Activated CD8-positive, alpha-beta T cell treated with anti-CD3 and anti-CD28 coated beads for 36 hours (primary cell): ENCODE results near the gene S100A7. TPM values are rescaled to one million over a fixed set of nuclear protein-coding genes. Genes with fewer than 3 reads are reported as not detected.

Source experiments
- ATAC-seq: fragments of 200-7000 bp; cut with Tn5 transposase; one replicate; pipeline ENCODE4 v1.10.0; 2021; ENCODE audit warnings: mild to moderate bottlenecking, moderate library complexity
- CTCF ChIA-PET: fragments of 350-600 bp; sonication (Branson Sonifier 250); formaldehyde crosslinking; loops from one replicate; lab custom pipeline; 2021; ENCODE audit warnings: antibody characterized with exemption; lab: Charles Lee
- POLR2A ChIA-PET: fragments of 350-600 bp; sonication (Branson Sonifier 250); formaldehyde crosslinking; loops from one replicate; lab custom pipeline; 2021; ENCODE audit warnings: antibody characterized with exemption; lab: Charles Lee
- DNase-seq: peaks from one replicate; pipeline ENCODE4 v3.0.0-alpha.2; 2020
- H3K27ac Mint-ChIP-seq: one replicate; pipeline ENCODE4 v1.8.0; 2021; ENCODE audit warnings: mild to moderate bottlenecking, mixed read lengths
- H3K27me3 Mint-ChIP-seq: one replicate; pipeline ENCODE4 v1.8.0; 2021; ENCODE audit warnings: mixed read lengths
- H3K36me3 Mint-ChIP-seq: one replicate; pipeline ENCODE4 v1.8.0; 2021; ENCODE audit warnings: low read depth, mixed read lengths
- H3K4me1 Mint-ChIP-seq: one replicate; pipeline ENCODE4 v1.8.0; 2021; ENCODE audit warnings: low read depth, mixed read lengths
- H3K4me3 Mint-ChIP-seq: one replicate; pipeline ENCODE4 v1.8.0; 2021; ENCODE audit warnings: mild to moderate bottlenecking, moderate library complexity, mixed read lengths
- H3K9me3 Mint-ChIP-seq: one replicate; pipeline ENCODE4 v1.8.0; 2021; ENCODE audit warnings: mixed read lengths
- intact Hi-C: fragments of 100-400 bp; cut with micrococcal nuclease; formaldehyde crosslinking; loops from one replicate; pipeline ENCODE4 v1.10.0; 2022
- total RNA-seq, 2 experiments: library from RNA; stranded (reverse); gene quantifications; one replicate each; pipeline ENCODE4 v1.2.3, GENCODE V29; 2021
- TF ChIP-seq, protein P1 (sequence below): fragments of 200-600 bp; IDR thresholded peaks from one replicate; pipeline ENCODE4 v1.8.0; 2022; ENCODE audit warnings: antibody characterized with exemption, mild to moderate bottlenecking

Gene S100A7
- total RNA-seq, 2 experiments from 2014 or later: not detected

DNA sequence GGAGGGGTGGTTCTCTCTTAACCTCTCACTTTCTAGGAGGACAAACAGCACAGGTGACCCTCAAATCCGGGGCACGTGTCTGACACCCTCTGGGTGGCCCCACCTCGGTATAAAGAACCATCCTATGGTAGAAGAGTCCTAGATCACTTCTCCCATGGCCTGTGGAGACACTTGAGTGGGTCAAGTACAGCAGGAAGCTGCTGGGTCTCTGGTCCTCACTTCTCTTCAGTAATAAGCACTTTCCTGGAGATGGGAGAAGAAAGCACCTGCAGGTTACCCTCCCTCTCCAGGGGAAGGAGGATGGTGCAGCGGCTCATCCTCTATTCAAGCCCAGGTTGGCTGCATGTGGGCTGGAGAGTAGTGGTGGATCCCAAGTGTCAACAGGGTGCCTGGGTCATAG lies 17.0 kb downstream of the S100A7 start:
- ChIA-PET CTCF (interaction anchor here (1.3 kb wide), 1 partner anchor 22 kb away, joined by 4 read pairs; no protein-coding TSS in a partner anchor), POLR2A (interaction anchor here (1.0 kb wide), 1 partner anchor 16 kb away, joined by 3 read pairs; the partner anchor contains the start of gene S100A7)
- Mint-ChIP-seq H3K27ac (no peak overlapping the region), H3K4me3 (no peak overlapping the region), H3K4me1 (no peaks in the 10 kb centered on the region), H3K27me3 (peaks cover 15% of the 10 kb centered on the region), H3K36me3 (no peaks in the 10 kb centered on the region), H3K9me3 (no peaks in the 10 kb centered on the region)
- no peak for ATAC-seq
- TF ChIP-seq, protein P1, sequence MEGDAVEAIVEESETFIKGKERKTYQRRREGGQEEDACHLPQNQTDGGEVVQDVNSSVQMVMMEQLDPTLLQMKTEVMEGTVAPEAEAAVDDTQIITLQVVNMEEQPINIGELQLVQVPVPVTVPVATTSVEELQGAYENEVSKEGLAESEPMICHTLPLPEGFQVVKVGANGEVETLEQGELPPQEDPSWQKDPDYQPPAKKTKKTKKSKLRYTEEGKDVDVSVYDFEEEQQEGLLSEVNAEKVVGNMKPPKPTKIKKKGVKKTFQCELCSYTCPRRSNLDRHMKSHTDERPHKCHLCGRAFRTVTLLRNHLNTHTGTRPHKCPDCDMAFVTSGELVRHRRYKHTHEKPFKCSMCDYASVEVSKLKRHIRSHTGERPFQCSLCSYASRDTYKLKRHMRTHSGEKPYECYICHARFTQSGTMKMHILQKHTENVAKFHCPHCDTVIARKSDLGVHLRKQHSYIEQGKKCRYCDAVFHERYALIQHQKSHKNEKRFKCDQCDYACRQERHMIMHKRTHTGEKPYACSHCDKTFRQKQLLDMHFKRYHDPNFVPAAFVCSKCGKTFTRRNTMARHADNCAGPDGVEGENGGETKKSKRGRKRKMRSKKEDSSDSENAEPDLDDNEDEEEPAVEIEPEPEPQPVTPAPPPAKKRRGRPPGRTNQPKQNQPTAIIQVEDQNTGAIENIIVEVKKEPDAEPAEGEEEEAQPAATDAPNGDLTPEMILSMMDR: no peak
- no peak for DNase-seq
- intact Hi-C loops: no loop called here

DNA sequence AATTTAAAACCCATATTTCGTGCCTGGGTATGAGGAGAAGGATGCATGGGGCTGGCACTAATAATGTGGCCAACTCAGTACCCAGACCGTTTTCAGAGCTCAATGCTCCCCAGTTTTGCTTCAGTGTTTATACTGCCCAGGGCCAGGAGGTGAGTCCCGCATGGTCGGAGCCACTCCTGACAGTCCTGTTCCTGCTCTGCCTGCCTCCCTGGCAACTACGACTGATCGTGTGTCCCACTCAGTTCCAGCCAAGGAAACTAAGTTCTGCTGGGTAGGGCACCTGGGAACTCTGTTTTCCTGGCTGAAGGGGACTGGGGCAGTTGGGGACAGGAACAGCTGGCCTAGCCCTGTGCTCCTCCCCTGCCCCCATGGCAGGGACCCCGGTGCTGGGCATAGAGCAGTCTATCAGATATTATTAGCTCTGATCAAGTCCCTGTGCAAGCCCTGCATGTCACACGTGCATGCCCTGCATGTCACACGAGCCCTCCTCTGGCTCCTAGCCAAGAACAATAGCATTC lies 19.2 kb downstream of the S100A7 start:
- H3K4me1 Mint-ChIP-seq: no peaks in the 10 kb centered on the region
- DNase-seq: no peak
- peaks cover 22% of the 10 kb centered on the region for H3K27me3 Mint-ChIP-seq
- ChIA-PET POLR2A (no interaction called here), CTCF (interaction anchor here (0.7 kb wide), 1 partner anchor 53 kb away, joined by 3 read pairs; no protein-coding TSS in a partner anchor)
- TF ChIP-seq, protein P1: no peak
- no peak for ATAC-seq
- H3K27ac Mint-ChIP-seq: no peak overlapping the region
- intact Hi-C loops: no loop called here
- no peaks in the 10 kb centered on the region for H3K9me3 Mint-ChIP-seq
- no peaks in the 10 kb centered on the region for H3K36me3 Mint-ChIP-seq
- H3K4me3 Mint-ChIP-seq: no peak overlapping the region

DNA sequence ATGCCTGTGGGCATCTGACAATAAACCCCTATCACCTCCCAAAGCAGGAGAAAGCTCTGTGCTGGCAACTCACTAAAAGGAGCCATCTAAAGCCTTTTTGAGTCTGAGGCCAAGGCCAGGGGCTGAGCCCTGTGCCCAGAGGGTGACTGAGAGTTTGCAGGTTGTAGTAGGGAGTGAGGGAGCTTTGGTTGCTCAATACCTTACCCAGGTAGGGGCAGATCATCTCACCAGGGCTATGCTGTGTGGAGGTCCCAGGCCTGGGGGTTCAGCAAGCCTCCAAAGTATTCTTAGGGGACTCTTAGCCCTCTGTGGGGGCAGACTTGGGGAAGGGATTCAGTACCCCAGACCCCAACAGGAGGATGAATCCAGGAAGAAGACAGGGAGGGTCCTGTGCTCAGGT lies 21.2 kb downstream of the S100A7 start:
- DNase-seq: no peak
- no peak overlapping the region for H3K4me3 Mint-ChIP-seq
- H3K4me1 Mint-ChIP-seq: no peaks in the 10 kb centered on the region
- intact Hi-C loops: no loop called here
- no peaks in the 10 kb centered on the region for H3K9me3 Mint-ChIP-seq
- H3K36me3 Mint-ChIP-seq: no peaks in the 10 kb centered on the region
- no peak overlapping the region for H3K27ac Mint-ChIP-seq
- no peak for ATAC-seq
- POLR2A ChIA-PET: no interaction called here
- TF ChIP-seq, protein P1: no peak
- peaks cover 16% of the 10 kb centered on the region for H3K27me3 Mint-ChIP-seq
- CTCF ChIA-PET: interaction anchor here (0.9 kb wide), 1 partner anchor 27 kb away, joined by 3 read pairs; no protein-coding TSS in a partner anchor

DNA sequence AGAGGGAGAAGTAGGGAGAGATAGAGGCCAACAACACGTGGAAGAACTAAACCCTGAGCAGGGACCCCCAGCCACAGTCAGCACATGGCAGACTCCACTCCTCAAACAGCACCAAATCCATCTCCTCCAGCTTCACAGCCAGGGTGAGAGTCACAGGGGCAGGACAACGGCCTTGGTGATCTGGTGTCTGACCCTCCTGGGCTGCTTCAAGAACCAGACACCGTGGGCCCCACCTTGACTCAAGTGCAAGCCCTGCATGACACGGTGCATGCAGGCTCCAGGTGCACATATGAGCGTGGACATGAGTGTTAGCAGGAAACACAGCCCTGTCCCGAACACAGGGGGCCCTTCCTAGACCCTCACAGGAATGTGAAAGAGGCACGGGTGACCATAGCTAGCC lies 21.9 kb downstream of the S100A7 start:
- peaks cover 12% of the 10 kb centered on the region for H3K27me3 Mint-ChIP-seq
- H3K36me3 Mint-ChIP-seq: no peaks in the 10 kb centered on the region
- POLR2A ChIA-PET: no interaction called here
- intact Hi-C loops: no loop called here
- no peaks in the 10 kb centered on the region for H3K9me3 Mint-ChIP-seq
- TF ChIP-seq, protein P1: no peak
- no peak overlapping the region for H3K4me3 Mint-ChIP-seq
- no peaks in the 10 kb centered on the region for H3K4me1 Mint-ChIP-seq
- no peak overlapping the region for H3K27ac Mint-ChIP-seq
- DNase-seq (no peak), ATAC-seq (no peak)
- CTCF ChIA-PET: interaction anchor here (0.9 kb wide), 1 partner anchor 28 kb away, joined by 3 read pairs; no protein-coding TSS in a partner anchor

DNA sequence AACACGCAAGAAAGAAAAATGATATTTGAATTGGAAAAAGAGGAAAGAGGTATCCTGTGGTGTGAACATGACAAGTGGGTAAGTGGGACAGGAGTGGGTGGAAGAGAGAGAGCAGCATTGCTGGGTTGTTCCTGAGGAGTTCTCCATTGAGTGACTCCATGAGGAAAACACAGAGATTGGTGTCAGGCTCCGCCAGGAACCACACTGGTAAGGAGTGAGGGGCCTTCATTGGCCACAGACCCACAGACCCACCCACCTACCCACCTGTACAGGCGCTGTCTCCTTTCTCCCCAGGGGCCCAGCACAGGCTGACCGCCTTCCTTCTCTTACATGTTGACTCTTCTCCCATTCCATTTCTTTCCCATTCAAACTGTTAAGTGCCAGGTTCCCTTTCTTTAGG lies 23.2 kb downstream of the S100A7 start:
- no peak overlapping the region for H3K27ac Mint-ChIP-seq
- CTCF ChIA-PET: no interaction called here
- no peak for ATAC-seq
- TF ChIP-seq, protein P1: no peak
- POLR2A ChIA-PET: no interaction called here
- H3K4me3 Mint-ChIP-seq: no peak overlapping the region
- H3K27me3 Mint-ChIP-seq: peaks cover 11% of the 10 kb centered on the region
- no peak for DNase-seq
- H3K4me1 Mint-ChIP-seq: no peaks in the 10 kb centered on the region
- H3K9me3 Mint-ChIP-seq: no peaks in the 10 kb centered on the region
- H3K36me3 Mint-ChIP-seq: no peaks in the 10 kb centered on the region
- intact Hi-C loops: no loop called here
